ENCODE data around the gene RPS6KA2.
"Not testable (repeated sequence)": the region's sequence is repeated elsewhere in the genome, so short reads cannot be mapped to it uniquely, and the experiment has no call there.

Gene RPS6KA2

GRCh38 chr6:166589337-166589731 is 37.7 kb downstream of the RPS6KA2 start:
- Histone ChIP-seq H3K4me3 (ENCODE audit: low read length) (no peak overlapping the region), H3K27ac (ENCODE audit: low read depth, low read length) (no peak overlapping the region), H3K27me3 (ENCODE audit: control insufficient read depth, insufficient read depth, low read length) (no peaks in the 10 kb centered on the region), H3K4me1 (ENCODE audit: control insufficient read depth, insufficient read depth, low read length) (peaks cover 2% of the 10 kb centered on the region), H3K36me3 (ENCODE audit: control insufficient read depth, insufficient read depth, low read length) (no peaks in the 10 kb centered on the region), H3K9ac (ENCODE audit: low read length) (no peak overlapping the region)

DNA sequence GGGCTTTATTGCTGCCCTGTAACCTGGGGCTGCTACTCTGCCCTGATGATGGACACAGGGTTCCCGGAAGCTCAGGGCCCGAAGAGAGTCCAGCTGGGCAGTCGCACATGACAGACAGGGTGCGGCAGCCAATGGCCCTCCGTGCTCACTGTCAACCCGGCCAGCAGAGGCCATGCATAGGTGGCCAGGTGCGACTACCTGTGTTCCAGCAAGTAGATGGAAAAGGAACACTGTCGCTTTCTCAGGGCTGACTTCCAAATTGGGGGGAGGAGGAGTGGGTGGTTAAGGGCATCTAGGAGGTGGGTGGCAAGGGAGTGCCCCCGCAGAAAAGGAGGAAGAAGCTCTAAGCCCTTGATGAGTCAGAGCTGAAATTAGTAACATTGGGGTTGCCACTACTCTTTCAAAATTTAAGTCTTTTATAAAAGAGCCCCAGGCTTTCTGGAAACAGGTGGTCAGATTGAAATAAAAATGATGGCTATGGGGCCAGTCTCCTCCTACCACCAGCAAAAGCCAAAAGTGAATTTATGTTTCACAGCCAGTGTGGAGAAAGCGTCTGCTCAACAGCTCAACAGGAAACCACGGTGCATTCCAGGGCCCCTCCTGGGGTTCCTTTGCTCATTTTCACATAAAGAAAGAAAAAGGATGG is 38.2 kb downstream of the RPS6KA2 start:
- Histone ChIP-seq H3K36me3 (ENCODE audit: control insufficient read depth, insufficient read depth, low read length) (no peaks in the 10 kb centered on the region), H3K27ac (ENCODE audit: low read depth, low read length) (peak overlapping the region; percentile 12), H3K4me3 (ENCODE audit: low read length) (peak overlapping the region; percentile 12), H3K9ac (ENCODE audit: low read length) (no peak overlapping the region), H3K27me3 (ENCODE audit: control insufficient read depth, insufficient read depth, low read length) (no peaks in the 10 kb centered on the region), H3K4me1 (ENCODE audit: control insufficient read depth, insufficient read depth, low read length) (peaks cover 5% of the 10 kb centered on the region)

DNA sequence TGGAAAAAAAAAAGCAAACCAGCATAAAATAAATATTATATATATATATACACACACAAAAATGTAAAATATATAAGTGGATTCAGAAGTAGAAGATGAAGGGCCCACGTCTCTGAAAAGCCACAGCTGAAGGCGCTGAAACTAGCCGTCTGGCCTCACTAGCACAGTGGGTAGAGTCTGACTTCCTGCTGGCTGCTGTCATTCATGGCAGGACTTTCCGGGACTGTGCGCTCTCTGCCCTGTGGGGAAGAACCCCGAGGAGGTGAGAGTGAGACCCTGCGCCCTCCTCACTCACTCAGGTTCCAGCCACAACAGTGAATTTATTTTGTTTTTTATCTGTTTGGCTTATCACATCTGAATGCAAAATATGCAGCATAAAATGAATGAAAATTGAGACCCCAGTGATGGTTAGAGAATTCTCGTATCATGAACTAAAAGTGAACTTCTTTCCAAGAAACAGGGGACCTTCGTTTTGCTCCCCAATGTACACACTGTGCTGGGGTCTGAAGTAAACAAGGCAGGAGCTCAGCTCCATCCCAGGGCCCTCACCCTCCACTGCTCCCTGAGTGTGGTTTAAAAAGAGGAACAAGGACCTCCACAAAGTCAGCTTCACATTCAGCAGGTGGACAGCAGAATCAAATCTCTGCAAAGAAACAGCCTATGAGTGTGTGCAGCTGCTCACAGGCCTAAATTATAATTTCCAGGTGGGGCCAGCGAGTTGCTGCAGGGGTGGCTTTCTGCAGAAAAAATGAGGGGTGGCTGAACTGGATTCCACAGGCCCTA is 39.2 kb downstream of the RPS6KA2 start:
- H3K9ac ChIP-seq (ENCODE audit: low read length): no peak overlapping the region
- H3K4me3 ChIP-seq (ENCODE audit: low read length): no peak overlapping the region
- H3K36me3 ChIP-seq (ENCODE audit: control insufficient read depth, insufficient read depth, low read length): no peaks in the 10 kb centered on the region
- H3K27ac ChIP-seq (ENCODE audit: low read depth, low read length): no peak overlapping the region
- H3K4me1 ChIP-seq (ENCODE audit: control insufficient read depth, insufficient read depth, low read length): peaks cover 5% of the 10 kb centered on the region
- H3K27me3 ChIP-seq (ENCODE audit: control insufficient read depth, insufficient read depth, low read length): no peaks in the 10 kb centered on the region

GRCh38 chr6:166586424-166587156 is 40.5 kb downstream of the RPS6KA2 start, which contains the start of gene RAMACL:
RAMACL (minus strand) TSS chr6:166586678; CDS start chr6:166586477, 201 bp downstream.
- H3K36me3 ChIP-seq (ENCODE audit: control insufficient read depth, insufficient read depth, low read length): no peaks in the 10 kb centered on the region
- H3K9ac ChIP-seq (ENCODE audit: low read length): no peak within 1 kb of the TSS
- no peak within 1 kb of the TSS for H3K27ac ChIP-seq (ENCODE audit: low read depth, low read length)
- no peaks in the 10 kb centered on the region for H3K27me3 ChIP-seq (ENCODE audit: control insufficient read depth, insufficient read depth, low read length)
- peaks cover 5% of the 10 kb centered on the region for H3K4me1 ChIP-seq (ENCODE audit: control insufficient read depth, insufficient read depth, low read length)
- H3K4me3 ChIP-seq (ENCODE audit: low read length): no peak within 1 kb of the TSS

DNA sequence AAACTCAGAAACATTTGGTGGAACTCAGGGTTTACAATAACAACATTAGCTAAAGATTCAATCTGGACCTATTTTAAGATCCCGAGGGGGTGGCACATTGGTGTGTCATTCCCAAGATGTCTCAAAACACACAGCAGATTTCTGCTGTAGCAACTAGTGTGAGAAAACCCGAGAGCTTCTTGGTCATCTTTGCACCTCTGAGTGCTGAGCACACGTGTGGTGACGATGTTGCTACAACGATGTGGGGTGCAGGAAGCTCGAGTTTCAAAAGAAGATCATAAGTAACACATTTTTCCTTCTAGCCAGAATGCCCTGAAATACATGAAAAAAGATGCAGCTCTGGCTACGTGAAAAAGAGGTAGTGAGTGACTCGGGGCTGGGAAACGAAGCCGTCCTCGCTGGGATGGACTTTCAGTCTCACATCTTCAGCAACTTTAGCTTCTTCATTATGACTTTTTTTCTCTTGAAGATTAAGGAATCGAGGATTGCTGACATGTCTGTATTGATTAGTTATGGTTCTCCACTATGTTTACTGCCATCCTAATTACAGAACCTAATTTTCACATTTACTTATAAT is 42.1 kb downstream of the RPS6KA2 start:
- no peaks in the 10 kb centered on the region for H3K27me3 ChIP-seq (ENCODE audit: control insufficient read depth, insufficient read depth, low read length)
- peaks cover 4% of the 10 kb centered on the region for H3K4me1 ChIP-seq (ENCODE audit: control insufficient read depth, insufficient read depth, low read length)
- no peak overlapping the region for H3K27ac ChIP-seq (ENCODE audit: low read depth, low read length)
- no peak overlapping the region for H3K9ac ChIP-seq (ENCODE audit: low read length)
- no peaks in the 10 kb centered on the region for H3K36me3 ChIP-seq (ENCODE audit: control insufficient read depth, insufficient read depth, low read length)
- no peak overlapping the region for H3K4me3 ChIP-seq (ENCODE audit: low read length)

DNA sequence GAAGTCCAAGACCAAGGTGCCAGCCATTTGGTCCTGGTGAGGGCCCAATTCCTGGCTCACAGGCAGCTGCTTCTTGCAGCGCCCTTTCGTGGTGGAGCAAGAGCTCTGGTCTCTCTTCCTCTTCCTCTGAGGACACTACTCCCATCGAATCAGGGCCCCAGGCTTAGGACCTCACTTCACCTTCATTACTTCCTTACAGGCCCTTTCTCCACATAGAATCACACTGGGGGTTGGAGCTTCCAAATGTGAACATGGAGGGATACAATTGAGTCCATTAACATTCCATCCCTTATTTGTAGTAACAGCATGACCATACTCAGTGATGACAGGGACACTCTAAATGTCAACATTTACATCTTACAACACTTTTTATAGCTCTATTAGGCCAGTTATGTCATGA is 42.9 kb downstream of the RPS6KA2 start:
- no peak overlapping the region for H3K9ac ChIP-seq (ENCODE audit: low read length)
- no peak overlapping the region for H3K4me3 ChIP-seq (ENCODE audit: low read length)
- no peak overlapping the region for H3K27ac ChIP-seq (ENCODE audit: low read depth, low read length)
- no peaks in the 10 kb centered on the region for H3K27me3 ChIP-seq (ENCODE audit: control insufficient read depth, insufficient read depth, low read length)
- H3K4me1 ChIP-seq (ENCODE audit: control insufficient read depth, insufficient read depth, low read length): peaks cover 3% of the 10 kb centered on the region
- no peaks in the 10 kb centered on the region for H3K36me3 ChIP-seq (ENCODE audit: control insufficient read depth, insufficient read depth, low read length)

DNA sequence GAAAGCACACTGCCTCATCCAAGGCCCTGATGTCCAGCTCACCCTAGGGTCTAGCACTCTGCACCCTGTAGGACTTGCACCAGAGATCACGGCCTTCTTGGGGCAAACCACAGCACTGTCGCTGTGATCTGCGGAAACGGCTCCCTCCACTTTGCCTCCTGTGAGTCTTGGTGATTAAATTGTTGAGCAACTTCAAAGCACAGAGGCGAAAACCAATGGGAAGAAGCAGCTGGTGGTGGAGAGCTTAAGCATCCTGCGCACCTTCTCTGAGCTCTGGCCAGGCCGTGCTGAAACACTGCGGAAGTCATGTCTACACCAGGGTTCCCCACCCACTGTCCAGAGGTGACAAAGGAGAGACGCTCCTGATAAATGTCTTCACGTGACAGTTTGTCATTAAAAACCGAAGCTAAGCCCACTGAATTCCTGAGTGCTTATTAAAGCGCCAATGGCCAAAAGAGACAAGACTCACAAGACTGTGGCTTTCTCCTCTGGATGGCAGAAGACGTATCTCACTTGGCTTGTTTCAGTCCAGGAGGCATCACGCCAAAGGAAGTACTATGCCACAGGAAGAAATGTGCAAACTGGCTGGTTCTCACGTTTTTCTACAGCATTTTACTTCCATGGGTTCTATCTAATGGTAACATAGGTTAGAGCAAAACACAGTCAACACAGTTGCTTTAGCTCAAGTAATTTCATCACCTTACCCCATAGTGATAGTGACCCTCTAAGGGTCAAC is 43.7 kb downstream of the RPS6KA2 start:
- Histone ChIP-seq H3K27ac (ENCODE audit: low read depth, low read length) (no peak overlapping the region), H3K9ac (ENCODE audit: low read length) (no peak overlapping the region), H3K4me1 (ENCODE audit: control insufficient read depth, insufficient read depth, low read length) (peaks cover 3% of the 10 kb centered on the region), H3K4me3 (ENCODE audit: low read length) (no peak overlapping the region), H3K27me3 (ENCODE audit: control insufficient read depth, insufficient read depth, low read length) (no peaks in the 10 kb centered on the region), H3K36me3 (ENCODE audit: control insufficient read depth, insufficient read depth, low read length) (no peaks in the 10 kb centered on the region)

- Histone ChIP-seq H3K27ac (ENCODE audit: low read depth, low read length) (no peak overlapping the region), H3K27me3 (ENCODE audit: control insufficient read depth, insufficient read depth, low read length) (no peaks in the 10 kb centered on the region), H3K4me1 (ENCODE audit: control insufficient read depth, insufficient read depth, low read length) (peaks cover 3% of the 10 kb centered on the region), H3K4me3 (ENCODE audit: low read length) (no peak overlapping the region), H3K36me3 (ENCODE audit: control insufficient read depth, insufficient read depth, low read length) (no peaks in the 10 kb centered on the region), H3K9ac (ENCODE audit: low read length) (no peak overlapping the region)
Measured at GRCh38 chr6:166582258-166582657, 44.8 kb downstream of the RPS6KA2 start.

DNA sequence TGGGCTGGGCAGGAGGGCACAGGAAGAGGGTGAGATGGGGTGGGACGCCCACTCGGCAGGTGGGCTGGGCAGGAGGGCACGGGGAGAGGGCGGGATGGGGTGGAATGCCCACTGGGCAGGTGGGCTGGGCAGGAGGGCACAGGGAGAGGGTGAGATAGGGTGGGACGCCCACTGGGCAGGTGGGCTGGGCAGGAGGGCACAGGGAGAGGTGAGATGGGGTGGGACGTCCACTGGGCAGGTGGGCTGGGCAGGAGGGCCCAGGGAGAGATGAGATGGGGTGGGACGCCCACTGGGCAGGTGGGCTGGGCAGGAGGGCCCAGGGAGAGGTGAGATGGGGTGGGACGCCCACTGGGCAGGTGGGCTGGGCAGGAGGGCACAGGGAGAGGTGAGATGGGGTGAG is 45.2 kb downstream of the RPS6KA2 start:
- not testable (repeated sequence) for H3K4me1 ChIP-seq (ENCODE audit: control insufficient read depth, insufficient read depth, low read length); H3K4me3 ChIP-seq (ENCODE audit: low read length); H3K27me3 ChIP-seq (ENCODE audit: control insufficient read depth, insufficient read depth, low read length); H3K27ac ChIP-seq (ENCODE audit: low read depth, low read length); H3K36me3 ChIP-seq (ENCODE audit: control insufficient read depth, insufficient read depth, low read length); H3K9ac ChIP-seq (ENCODE audit: low read length)

GRCh38 chr6:166581091-166581511 is 46.0 kb downstream of the RPS6KA2 start:
- Histone ChIP-seq H3K27me3 (ENCODE audit: control insufficient read depth, insufficient read depth, low read length) (no peaks in the 10 kb centered on the region), H3K9ac (ENCODE audit: low read length) (no peak overlapping the region), H3K36me3 (ENCODE audit: control insufficient read depth, insufficient read depth, low read length) (no peaks in the 10 kb centered on the region), H3K27ac (ENCODE audit: low read depth, low read length) (no peak overlapping the region), H3K4me3 (ENCODE audit: low read length) (no peak overlapping the region), H3K4me1 (ENCODE audit: control insufficient read depth, insufficient read depth, low read length) (peaks cover 3% of the 10 kb centered on the region)

GRCh38 chr6:166580076-166581050 is 46.7 kb downstream of the RPS6KA2 start:
- Histone ChIP-seq H3K9ac (ENCODE audit: low read length) (no peak overlapping the region), H3K36me3 (ENCODE audit: control insufficient read depth, insufficient read depth, low read length) (no peaks in the 10 kb centered on the region), H3K4me3 (ENCODE audit: low read length) (no peak overlapping the region), H3K27me3 (ENCODE audit: control insufficient read depth, insufficient read depth, low read length) (no peaks in the 10 kb centered on the region), H3K27ac (ENCODE audit: low read depth, low read length) (no peak overlapping the region), H3K4me1 (ENCODE audit: control insufficient read depth, insufficient read depth, low read length) (peaks cover 3% of the 10 kb centered on the region)
